HG03442 (cell line): Measurements from ENCODE around the gene AMPH.
"Not testable (repeated sequence)": the region's sequence is repeated elsewhere in the genome, so short reads cannot be mapped to it uniquely, and the experiment has no call there.

Experiments used
- ATAC-seq: cut with Tn5 transposase; IDR thresholded peaks from one replicate; pipeline ENCODE4 v1.9.1; 2021; ENCODE audit warnings: mild to moderate bottlenecking, moderate library complexity; ENCODE audit not compliant: unreplicated experiment

The AMPH gene

DNA sequence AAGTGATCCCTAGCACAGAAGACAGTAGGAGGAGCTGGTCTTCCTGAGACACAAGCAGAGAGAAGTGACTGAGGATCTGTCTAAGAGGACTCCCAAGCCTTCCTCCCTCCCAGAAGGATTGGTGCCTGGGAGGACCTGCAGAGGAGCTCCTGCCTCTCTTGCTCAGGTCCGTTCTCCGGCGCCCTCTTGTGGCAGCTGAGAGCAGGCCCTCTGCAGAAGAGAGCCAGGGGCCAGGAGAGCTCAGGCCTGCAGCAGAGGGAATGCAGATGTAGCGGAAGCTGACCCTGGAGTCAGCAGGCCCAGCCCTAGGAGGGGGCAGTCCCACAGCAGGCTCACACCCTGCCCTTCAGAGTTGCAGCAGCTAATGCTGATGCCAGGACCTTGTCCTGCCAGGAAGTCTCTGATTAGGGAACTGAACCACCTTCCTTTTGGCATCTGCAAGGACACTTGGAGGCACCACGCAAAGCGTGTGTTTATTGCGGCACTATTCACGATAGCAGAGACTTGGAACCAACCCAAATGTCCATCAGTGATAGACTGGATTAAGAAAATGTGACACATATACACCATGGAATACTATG, 276.8 kb downstream of the AMPH start:
- ATAC-seq = not testable (repeated sequence)

DNA sequence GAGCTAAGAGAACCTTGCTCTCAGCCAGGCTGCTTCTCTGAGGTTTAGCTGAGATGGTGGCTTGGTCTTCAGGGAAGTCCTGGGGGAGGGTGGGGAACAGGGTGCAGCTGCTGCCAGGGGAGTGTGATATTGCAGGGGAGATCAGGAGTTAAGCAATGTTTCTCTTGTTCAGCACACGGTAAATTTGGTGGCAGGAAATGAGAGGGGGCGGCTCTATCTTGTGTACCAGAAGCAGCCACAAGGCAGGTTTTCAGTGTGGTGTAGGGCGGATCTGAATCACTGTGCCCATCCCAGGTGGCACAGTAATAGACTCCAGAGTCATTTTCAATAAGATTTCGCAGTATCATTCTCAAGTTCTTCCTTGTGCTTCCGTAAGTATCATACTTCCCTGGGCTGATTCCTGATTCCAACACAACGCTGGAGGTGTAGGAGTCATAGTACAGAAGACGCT, 277.7 kb downstream of the AMPH start:
- not testable (repeated sequence) for ATAC-seq

DNA sequence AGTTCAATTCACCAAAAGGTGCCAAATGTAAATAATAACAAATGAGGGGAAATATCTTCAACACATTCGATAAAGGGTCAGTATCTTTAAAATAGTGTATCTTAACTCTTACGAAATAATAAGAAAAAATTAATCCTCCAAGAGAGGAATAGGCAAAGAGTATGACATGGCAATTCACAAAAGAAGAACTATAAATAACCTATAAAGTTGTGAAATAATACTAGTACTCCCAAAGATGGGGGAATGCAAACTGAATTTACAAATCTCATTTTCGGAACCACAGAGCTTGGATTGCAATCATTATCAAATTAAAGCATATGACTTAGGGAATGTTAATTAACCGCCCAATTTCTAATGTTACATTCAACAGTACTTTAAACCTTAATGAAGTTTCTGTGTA, 279.6 kb downstream of the AMPH start:
- ATAC-seq = no peak

DNA sequence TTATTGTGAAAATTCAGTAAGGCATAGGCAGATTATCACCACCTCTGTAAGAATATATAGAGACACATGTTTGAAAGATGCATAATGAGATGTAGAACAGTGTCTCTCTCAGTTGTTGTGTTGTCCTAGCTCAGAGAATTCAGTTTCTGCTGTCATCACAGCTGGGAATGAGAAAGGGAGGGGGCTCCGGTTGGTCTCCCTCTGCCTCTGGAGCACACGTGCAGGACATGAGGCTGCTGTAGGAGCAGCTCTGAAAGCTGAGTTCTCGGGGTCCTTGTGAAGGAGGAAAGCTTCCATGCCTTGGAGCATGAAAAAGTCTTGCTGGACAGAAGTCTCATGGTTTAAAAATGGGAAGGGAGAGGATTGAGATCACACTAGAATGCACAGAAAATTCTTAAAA, 280.4 kb downstream of the AMPH start:
- not testable (repeated sequence) for ATAC-seq

DNA sequence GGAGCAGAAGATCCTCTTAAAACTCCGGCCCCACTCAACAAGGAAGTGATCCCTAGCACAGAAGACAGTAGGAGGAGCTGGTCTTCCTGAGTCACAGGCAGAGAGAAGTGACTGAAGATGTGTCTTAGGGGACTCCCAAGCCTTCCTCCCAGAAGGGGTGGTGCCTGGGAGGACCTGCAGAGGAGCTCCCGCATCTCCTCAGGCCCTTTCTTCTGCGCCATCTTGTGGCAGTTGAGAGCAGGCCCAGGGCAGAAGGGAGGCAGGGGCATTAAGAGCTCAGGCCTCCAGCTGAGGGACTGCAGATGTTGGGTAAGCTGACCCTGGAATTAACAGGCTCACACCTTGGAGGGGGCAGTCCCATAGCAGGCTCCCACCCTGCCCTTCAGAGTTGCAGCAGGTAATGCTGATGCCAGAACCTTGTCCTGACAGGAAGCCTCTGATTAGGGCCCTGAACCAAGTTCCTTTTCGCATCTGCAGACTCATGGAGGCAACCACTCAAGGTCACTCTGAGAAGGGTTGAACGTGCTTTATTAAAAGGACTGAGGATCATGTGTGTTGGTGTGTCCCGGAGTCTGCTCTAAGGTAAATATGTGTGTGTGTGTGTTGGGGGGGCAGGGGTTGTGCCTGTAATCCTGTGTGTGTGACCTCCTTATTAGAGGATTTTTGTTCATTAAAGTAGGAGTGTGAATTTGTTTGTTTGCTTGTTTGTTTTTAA, 281.1 kb downstream of the AMPH start:
- peak; percentile 80 for ATAC-seq

DNA sequence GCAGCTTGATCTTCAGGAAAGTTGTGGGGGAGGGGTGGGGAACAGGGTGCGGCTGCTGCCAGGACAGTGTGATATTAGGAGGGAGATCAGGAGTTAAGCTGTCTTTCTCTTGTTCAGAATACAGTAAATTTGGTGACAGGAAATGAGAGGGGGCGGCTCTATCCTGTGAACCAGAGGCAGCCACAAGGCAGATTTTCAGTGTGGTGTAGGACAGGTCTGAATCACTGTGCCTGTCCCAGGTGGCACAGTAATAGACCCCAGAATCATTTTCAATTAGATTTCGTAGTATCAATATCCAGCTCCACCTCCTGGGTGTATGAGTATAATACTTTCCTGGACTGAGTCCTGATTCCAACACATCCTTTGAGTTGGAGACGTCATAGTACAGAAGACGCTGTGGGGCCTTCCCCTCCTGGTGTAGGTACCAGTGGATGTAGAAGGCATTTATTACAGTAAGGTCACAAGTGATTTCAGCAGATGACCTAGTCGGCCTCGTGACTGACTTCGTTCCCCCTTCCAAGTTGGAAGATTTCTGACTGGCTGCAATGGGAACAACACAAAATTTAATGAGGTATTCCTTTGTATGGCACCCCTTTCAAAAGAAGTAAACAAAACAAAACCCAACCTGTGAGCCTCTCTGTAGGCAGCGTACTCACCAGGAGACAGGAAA, 281.9 kb downstream of the AMPH start:
- ATAC-seq = peak; percentile 31

DNA sequence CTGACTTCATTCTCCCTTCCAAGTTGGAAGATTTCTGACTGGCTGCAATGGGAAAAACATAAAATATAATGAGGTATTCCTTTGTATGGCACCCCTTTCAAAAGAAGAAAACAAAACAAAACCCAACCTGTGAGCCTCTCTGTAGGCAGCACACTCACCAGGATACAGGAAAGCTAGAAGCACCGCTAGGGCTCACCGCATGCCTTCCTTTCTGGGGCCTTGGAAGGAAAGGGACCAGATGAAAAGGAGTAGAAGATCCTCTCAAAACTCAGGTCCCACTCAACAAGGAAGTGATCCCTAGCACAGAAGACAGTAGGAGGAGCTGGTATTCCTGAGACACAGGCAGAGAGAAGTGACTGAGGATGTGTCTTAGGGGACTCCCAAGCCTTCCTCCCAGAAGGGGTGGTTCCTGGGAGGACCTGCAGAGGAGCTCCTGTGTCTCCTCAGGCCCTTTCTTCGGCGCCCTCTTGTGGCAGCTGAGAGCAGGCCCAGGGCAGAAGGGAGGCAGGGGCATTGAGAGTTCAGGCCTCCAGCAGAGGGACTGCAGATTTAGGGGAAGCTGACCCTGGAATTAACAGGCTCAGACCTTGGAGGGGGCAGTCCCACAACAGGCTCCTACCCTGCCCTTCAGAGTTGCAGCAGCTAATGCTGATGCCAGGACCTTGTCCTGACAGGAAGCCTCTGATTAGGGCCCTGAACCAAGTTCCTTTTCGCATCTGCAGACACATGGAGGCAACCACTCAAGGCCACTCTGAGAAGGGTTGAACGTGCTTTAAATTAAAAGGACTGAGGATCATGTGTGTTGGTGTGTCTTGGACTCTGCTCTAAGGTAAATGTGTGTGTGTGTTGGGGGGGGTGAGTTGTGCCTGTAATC, 285.6 kb downstream of the AMPH start:
- ATAC-seq = peak; percentile 41

DNA sequence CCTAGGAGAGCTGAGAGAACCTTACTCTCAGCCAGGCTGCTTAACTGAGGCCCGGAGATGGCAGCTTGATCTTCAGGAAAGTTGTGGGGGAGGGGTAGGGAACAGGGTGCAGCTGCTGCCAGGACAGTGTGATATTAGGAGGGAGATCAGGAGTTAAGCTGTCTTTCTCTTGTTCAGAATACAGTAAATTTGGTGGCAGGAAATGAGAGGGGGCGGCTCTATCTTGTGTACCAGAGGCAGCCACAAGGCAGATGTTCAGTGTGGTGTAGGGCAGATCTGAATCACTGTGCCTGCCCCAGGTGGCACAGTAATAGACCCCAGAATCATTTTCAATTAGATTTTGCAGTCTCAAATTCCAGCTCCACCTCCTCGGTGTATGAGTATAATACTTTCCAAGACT, 286.4 kb downstream of the AMPH start:
- peak; percentile 41 for ATAC-seq

DNA sequence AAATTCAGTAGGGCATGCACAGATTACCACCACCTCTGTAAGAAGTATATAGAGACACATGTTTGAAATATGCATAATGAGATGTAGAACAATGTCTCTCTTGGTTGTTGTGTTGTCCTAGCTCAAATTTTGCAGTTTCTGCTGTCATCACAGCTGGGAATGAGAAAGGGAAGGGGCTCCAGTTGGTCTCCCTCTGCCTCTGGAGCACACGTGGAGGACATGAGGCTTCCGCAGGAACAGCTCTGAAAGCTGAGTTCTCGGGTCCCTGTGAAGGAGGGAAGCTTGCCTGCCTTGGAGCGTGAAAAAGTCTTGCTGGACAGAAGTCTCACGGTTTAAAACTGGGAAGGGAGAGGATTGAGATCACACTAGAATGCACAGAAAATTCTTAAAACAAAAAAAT, 289.0 kb downstream of the AMPH start:
- ATAC-seq = not testable (repeated sequence)

DNA sequence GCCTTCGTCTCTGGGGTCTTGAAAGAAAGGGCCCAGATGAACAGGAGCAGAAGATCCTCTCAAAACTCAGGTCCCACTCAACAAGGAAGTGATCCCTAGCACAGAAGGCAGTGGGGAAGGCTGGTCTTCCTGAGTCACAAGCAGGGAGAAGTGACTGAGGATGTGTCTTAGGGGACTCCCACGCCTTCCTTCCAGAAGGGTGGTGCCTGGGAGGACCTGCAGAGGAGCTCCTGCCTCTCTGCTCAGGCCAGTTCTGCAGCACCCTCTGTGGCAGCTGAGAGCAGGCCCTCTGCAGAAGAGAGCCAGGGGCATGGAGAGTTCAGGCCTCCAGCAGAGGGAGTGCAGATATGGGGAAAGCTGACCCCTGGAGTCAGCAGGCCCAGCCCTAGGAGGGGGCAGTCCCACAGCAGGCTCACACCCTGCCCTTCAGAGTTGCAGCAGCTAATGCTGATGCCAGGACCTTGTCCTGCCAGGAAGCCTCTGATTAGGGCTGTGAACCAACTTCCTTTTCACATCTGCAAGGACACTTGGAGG, 289.9 kb downstream of the AMPH start:
- ATAC-seq = peak; percentile 42

DNA sequence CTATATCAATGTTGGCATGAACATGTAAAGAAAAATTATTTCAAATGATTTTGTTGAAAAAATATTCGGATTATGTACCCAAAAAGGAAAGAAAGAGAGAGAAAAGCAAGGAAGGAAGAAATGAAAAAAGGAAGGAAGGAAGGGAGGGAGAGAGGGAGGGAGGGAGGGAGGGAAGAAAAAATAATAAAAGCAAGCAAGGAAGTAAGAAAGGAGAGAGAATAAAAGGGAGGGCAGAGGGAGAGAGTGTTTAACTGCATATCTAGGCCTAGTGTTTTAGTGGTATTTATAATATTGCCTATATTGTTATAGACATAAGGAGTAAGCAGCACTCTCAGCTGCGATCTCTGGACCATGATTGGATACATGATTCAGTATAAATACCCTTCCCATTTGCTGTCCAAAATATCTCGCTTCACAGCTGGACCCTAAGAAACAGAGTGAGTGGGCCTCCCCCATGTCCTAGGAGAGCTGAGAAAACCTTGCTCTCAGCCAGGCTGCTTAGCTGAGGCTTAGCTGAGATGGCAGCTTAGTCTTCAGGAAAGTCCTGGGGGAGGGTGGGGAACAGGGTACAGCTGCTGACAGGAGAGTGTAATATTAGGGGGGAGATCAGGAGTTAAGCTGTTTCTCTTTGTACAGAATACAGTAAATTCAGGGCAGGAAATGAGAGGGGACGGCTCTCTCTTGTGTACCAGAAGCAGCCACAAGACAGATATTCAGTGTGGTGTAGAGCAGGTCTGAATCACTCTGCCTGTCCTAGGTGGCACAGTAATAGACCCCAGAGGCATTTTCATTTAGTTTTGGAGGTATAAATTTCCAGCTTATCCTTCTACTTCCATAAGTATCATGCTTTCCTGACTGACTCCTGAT, 291.0 kb downstream of the AMPH start:
- no peak for ATAC-seq

DNA sequence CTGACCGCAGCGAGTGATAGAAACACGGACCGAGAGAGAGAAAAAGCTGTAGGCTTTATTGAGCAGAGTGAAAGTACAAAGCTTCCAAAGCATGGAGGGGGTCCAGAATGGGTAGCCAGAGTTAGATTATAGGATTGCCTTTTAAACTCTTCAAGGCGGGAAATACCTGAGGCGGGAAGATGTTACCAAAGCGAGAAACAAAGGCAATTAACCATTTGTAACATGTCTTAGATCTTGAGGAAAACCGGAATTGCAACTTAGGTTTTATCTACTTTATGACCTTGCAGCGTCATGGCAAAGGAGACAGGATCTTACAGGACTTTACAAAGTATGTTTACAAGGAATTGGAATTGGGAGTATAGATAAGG, 295.0 kb downstream of the AMPH start:
- ATAC-seq = not testable (repeated sequence)

DNA sequence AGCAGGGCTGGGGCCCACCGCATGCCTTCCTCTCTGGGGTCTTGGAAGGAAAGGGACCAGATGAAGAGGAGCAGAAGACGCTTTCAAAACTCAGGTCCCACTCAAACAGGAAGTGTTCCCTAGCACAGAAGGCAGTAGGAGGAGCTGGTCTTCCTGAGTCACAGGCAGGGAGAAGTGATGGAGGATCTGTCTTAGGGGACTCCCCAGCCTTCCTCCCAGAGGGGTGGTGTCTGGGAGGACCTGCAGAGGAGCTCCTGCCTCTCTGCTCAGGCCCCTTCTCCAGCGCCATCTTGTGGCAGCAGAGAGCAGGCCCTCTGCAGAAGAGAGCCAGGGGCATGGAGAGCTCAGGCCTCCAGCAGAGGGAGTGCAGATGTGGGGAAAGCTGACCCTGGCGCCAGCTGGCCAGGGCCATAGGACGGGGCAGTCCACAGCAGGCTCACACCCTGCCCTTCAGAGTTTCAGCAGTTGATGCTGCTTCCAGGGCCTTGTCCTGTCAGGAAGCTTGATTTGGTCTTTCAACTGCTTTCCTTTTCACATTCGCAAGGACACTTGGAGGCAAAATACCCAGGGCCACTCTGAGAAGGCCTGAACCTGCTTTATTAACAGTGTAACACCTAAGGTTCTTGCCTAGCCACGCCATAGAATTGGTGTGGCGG, 295.6 kb downstream of the AMPH start:
- ATAC-seq = peak; percentile 93

DNA sequence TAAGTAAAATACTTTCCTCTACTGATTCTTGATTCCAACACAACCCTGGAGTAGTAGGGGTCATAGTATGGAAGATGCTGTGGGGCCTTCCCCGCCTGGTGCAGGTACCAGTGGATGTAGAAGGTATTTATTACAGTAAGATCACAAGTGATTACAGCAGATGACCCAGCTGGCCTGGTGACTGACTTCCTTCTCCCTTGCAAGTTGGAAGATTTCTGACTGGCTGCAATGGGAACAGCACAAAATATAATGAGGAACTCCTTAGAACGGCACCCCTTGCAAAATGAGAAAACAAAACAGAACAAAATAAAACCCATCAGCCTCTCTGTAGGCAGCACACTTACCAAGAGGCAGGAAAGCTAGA, 296.1 kb downstream of the AMPH start:
- ATAC-seq = no peak

DNA sequence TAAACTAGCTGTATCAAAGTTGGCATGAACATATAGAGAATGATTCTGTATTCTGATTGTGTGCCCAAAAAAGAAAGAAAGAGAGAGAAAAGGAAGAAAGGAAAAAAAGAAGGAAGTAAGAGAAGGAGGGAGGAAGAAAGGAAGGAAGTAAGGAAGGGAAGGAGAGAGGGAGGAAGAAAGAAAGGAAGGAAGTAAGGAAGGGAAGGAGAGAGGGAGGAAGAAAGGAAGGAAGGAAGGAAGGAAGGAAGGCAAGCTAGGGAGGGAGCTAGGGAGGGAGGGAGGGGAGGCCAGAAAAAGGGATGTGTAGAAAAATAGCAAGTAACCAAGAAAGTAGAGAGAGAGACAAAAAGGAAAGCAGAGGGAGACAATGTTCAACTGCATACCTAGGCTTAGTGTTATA, 297.0 kb downstream of the AMPH start:
- ATAC-seq = no peak
